Activated CD4-positive, alpha-beta T cell treated with anti-CD3 and anti-CD28 coated beads, Interleukin-2, amount 10 ng/mL, durations not matched to agents 7 days and 5 days (primary cell): Measurements from ENCODE around the gene AAMP. TPM values are rescaled to one million over a fixed set of nuclear protein-coding genes. Genes with fewer than 3 reads are reported as not detected.

Experiments
- CTCF ChIA-PET: fragments of 350-600 bp; sonication (Branson Sonifier 250); formaldehyde crosslinking; loops from one replicate; lab custom pipeline; 2021; ENCODE audit warnings: antibody characterized with exemption; lab: Charles Lee
- POLR2A ChIA-PET: fragments of 350-600 bp; sonication (Branson Sonifier 250); formaldehyde crosslinking; loops from one replicate; lab custom pipeline; 2021; ENCODE audit warnings: antibody characterized with exemption; lab: Charles Lee
- DNase-seq: peaks from one replicate; pipeline ENCODE4 v3.0.0-alpha.2; 2020
- H3K27ac Mint-ChIP-seq: one replicate; pipeline ENCODE4 v1.8.0; 2021; ENCODE audit warnings: mild to moderate bottlenecking, moderate library complexity, mixed read lengths
- H3K27me3 Mint-ChIP-seq: one replicate; pipeline ENCODE4 v1.8.0; 2021; ENCODE audit warnings: mixed read lengths
- H3K36me3 Mint-ChIP-seq: one replicate; pipeline ENCODE4 v1.8.0; 2021; ENCODE audit warnings: low read depth, mixed read lengths
- H3K4me1 Mint-ChIP-seq: one replicate; pipeline ENCODE4 v1.8.0; 2021; ENCODE audit warnings: mixed read lengths
- H3K4me3 Mint-ChIP-seq: one replicate; pipeline ENCODE4 v1.8.0; 2021; ENCODE audit warnings: mild to moderate bottlenecking, moderate library complexity, mixed read lengths
- H3K9me3 Mint-ChIP-seq: one replicate; pipeline ENCODE4 v1.8.0; 2021; ENCODE audit warnings: mixed read lengths
- total RNA-seq, 2 experiments: library from RNA; stranded (reverse); gene quantifications; one replicate each; pipeline ENCODE4 v1.2.3, GENCODE V29; 2021

The AAMP gene
- total RNA-seq, 2 experiments from 2014 or later: 42.3 to 51.1 TPM

DNA sequence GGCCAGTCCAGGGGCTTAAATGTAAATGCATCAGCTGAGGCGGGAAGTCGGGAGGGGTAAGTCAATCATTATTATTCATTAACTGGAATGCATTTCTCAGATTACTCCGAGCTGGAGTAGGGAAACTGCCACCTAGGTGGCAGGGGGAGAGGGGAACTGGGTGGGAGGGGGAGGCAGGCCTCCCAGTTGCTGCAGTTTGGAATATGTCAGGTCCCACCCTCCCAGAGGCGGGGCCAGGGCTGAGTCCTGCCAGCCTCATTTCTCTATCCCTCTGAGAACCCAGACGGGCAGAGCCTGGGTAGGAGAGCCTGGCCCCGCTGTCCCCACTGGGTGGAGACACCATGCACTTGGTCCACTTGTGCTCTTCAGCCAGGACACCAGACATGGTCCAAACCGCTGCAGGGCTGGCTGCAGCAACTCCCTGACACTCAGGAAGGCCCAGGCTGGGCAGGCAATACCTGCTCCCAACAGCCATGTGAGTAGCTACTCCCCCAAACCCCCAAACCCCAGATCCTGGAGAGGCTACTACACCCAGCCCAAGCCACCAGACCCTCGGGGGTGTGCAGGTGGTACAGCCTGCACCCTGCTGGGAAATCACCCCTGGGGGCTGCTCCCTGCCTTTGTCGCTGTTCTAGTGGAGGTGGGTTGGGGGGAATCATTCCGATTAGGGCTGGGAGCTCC lies 9.1 kb downstream of the AAMP start, which contains the start of gene GPBAR1:
GPBAR1 (plus strand) TSS at position 274 of the 681 bp plus-strand sequence. CDS start 1,710 bp downstream, outside the sequence.
- no peak for DNase-seq
- Mint-ChIP-seq H3K27me3 (no peaks in the 10 kb centered on the region), H3K9me3 (no peaks in the 10 kb centered on the region), H3K27ac (peak within 1 kb of the TSS; percentile 3), H3K36me3 (peaks cover 9% of the 10 kb centered on the region), H3K4me1 (peaks cover 35% of the 10 kb centered on the region), H3K4me3 (no peak within 1 kb of the TSS)
- ChIA-PET POLR2A (no interaction called here), CTCF (interaction anchor here (1.3 to 4.7 kb wide), 2 partner anchors 11 to 15 kb away, joined by 4 to 30 read pairs; partner anchors contain the start of genes AAMP and PNKD)

GRCh38 chr2:218260166-218260565 lies 9.8 kb downstream of the AAMP start:
- H3K4me1 Mint-ChIP-seq: peaks cover 32% of the 10 kb centered on the region
- H3K27me3 Mint-ChIP-seq: no peaks in the 10 kb centered on the region
- DNase-seq: no peak
- H3K27ac Mint-ChIP-seq: peak overlapping the region; percentile 3
- H3K36me3 Mint-ChIP-seq: peaks cover 16% of the 10 kb centered on the region
- H3K4me3 Mint-ChIP-seq: no peak overlapping the region
- ChIA-PET CTCF (interaction anchor here (0.6 to 4.7 kb wide), 5 partner anchors 12 to 35 kb away, joined by 3 to 30 read pairs (median 4); partner anchors contain the start of genes AAMP and PNKD), POLR2A (no interaction called here)
- no peaks in the 10 kb centered on the region for H3K9me3 Mint-ChIP-seq

DNA sequence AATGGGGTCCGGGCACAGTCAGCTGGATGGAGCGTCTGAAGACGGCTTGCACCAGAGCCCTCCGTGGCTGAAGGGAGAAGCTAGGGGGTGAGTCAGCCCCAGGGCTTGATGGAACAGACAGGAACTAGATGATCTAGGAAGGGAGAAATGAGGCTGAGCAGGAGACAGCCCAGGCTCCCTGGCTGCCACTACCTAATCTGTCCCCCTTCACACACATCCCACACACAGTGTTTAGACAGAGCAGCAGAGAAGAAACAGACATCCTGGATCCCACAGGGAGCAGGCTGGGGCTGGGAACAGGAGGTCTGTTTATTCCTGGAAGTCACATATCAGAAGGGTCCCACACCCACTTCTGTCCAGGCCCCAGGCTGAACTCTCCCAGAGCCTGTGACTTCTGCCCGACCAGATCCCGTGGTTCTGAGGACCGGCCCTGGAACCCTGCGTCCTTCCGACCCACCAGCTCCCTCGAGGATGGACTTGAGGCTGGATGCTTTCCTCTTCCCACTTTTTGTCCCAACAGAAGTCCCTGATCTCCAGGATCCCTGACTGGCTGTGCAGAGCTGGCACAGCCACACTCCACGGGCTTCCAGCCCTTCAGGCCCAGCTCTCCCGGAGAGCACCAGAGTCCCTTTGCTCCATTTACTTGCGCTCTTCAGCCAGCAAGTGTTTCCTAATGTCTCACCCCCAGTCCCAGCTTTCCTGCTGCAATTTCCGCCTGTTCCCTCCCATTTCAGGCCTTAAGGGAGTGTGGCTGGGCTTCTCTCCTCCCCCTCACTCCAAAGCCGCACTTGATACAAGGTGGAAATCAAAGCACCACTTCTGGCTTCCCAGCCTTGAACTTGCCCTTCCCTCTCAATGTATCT lies 10.6 kb downstream of the AAMP start:
- no peaks in the 10 kb centered on the region for H3K27me3 Mint-ChIP-seq
- H3K4me1 Mint-ChIP-seq: peaks cover 29% of the 10 kb centered on the region
- ChIA-PET POLR2A (no interaction called here), CTCF (interaction anchor here (0.6 to 4.7 kb wide), 10 partner anchors 13 to 204 kb away, joined by 3 to 30 read pairs (median 4); partner anchors contain the start of genes AAMP and PNKD)
- no peak overlapping the region for H3K4me3 Mint-ChIP-seq
- H3K27ac Mint-ChIP-seq: peak overlapping the region; percentile 46
- H3K9me3 Mint-ChIP-seq: no peaks in the 10 kb centered on the region
- peaks cover 24% of the 10 kb centered on the region for H3K36me3 Mint-ChIP-seq
- no peak for DNase-seq

GRCh38 chr2:218257390-218257981 lies 12.5 kb downstream of the AAMP start:
- POLR2A ChIA-PET: interaction anchor here (0.6 kb wide), 1 partner anchor 103 kb away, joined by 4 read pairs; no protein-coding TSS in a partner anchor
- no peak overlapping the region for H3K4me3 Mint-ChIP-seq
- CTCF ChIA-PET: interaction anchor here (0.6 to 2.9 kb wide), 17 partner anchors 8 to 382 kb away, joined by 3 to 14 read pairs (median 5); partner anchors contain the start of genes AAMP, ARPC2 and PNKD
- H3K27me3 Mint-ChIP-seq: no peaks in the 10 kb centered on the region
- peak; percentile 67 for DNase-seq
- no peaks in the 10 kb centered on the region for H3K9me3 Mint-ChIP-seq
- H3K27ac Mint-ChIP-seq: peak overlapping the region; percentile 80
- H3K36me3 Mint-ChIP-seq: peaks cover 33% of the 10 kb centered on the region
- peaks cover 21% of the 10 kb centered on the region for H3K4me1 Mint-ChIP-seq

GRCh38 chr2:218256612-218257350 lies 13.2 kb downstream of the AAMP start:
- peaks cover 40% of the 10 kb centered on the region for H3K36me3 Mint-ChIP-seq
- H3K27me3 Mint-ChIP-seq: no peaks in the 10 kb centered on the region

GRCh38 chr2:218255446-218255845 lies 14.5 kb downstream of the AAMP start:
- H3K4me1 Mint-ChIP-seq: peaks cover 21% of the 10 kb centered on the region
- H3K27ac Mint-ChIP-seq: no peak overlapping the region
- H3K9me3 Mint-ChIP-seq: no peaks in the 10 kb centered on the region
- peaks cover 51% of the 10 kb centered on the region for H3K36me3 Mint-ChIP-seq
- DNase-seq: no peak
- CTCF ChIA-PET: interaction anchor here (1.2 to 2.9 kb wide), 5 partner anchors 13 to 24 kb away, joined by 3 to 12 read pairs (median 4); partner anchors contain the start of genes AAMP and PNKD
- H3K4me3 Mint-ChIP-seq: no peak overlapping the region
- POLR2A ChIA-PET: no interaction called here
- H3K27me3 Mint-ChIP-seq: no peaks in the 10 kb centered on the region

More at GRCh38 chr2:218256612-218257350, 13.2 kb downstream of the AAMP start:
- H3K9me3 Mint-ChIP-seq: no peaks in the 10 kb centered on the region
- peaks cover 21% of the 10 kb centered on the region for H3K4me1 Mint-ChIP-seq
- no peak for DNase-seq
- H3K27ac Mint-ChIP-seq: peak overlapping the region; percentile 36
- no peak overlapping the region for H3K4me3 Mint-ChIP-seq
- ChIA-PET POLR2A (interaction anchor here (0.6 kb wide), 1 partner anchor 104 kb away, joined by 4 read pairs; no protein-coding TSS in a partner anchor), CTCF (interaction anchor here (0.6 to 2.9 kb wide), 18 partner anchors 9 to 184 kb away, joined by 3 to 14 read pairs (median 4); partner anchors contain the start of genes AAMP, ARPC2 and PNKD)

GRCh38 chr2:218253232-218253625 lies 16.7 kb downstream of the AAMP start:
- Mint-ChIP-seq H3K4me3 (no peak overlapping the region), H3K9me3 (no peaks in the 10 kb centered on the region), H3K27me3 (no peaks in the 10 kb centered on the region), H3K4me1 (peaks cover 17% of the 10 kb centered on the region), H3K36me3 (peaks cover 70% of the 10 kb centered on the region), H3K27ac (peak overlapping the region; percentile 57)
- no peak for DNase-seq
- CTCF ChIA-PET: interaction anchor here (1.0 to 1.6 kb wide), 7 partner anchors 8 to 457 kb away, joined by 3 to 4 read pairs (median 3); partner anchors contain the start of gene TTLL4
- POLR2A ChIA-PET: interaction anchor here (1.5 kb wide), 1 partner anchor 33 kb away, joined by 3 read pairs; no protein-coding TSS in a partner anchor

DNA sequence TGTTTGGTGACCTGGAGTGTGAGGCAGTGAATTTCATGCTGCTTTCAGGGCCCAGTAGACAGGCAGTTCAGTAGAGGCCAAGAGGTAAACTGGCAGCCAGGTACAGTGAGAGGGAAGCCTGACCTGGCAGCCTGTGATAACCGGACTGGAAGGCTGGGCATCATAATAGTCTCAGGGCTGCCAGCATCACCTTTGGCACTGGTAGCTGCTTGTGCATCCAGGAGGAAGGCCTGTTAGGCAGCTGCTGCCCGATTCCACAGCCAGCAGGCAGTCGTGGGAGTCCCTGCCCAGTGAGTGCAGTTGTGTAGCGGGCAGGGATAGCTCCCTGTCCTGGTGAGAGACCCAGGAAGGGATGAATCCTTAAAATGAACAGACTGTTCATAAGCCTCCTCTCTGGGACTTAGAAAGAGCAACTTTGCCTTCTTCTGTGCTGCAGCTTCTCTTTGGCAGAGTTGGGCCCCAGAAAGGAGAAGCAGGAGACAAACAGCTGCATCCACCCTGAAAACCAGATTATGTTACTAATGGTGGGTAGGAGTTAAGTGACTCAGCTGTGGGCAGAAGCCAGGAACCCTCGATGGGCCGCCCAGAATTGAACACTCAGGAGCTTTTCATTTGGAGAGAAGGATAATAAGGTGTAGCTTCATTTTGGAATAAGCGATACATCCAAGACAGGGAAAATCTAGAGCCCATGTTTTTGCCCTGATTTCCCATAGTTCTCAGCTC lies 17.3 kb downstream of the AAMP start:
- Mint-ChIP-seq H3K27ac (peak overlapping the region; percentile 57), H3K4me3 (no peak overlapping the region), H3K9me3 (no peaks in the 10 kb centered on the region), H3K36me3 (peaks cover 74% of the 10 kb centered on the region), H3K27me3 (no peaks in the 10 kb centered on the region), H3K4me1 (peaks cover 19% of the 10 kb centered on the region)
- POLR2A ChIA-PET: interaction anchor here (1.5 kb wide), 1 partner anchor 33 kb away, joined by 3 read pairs; no protein-coding TSS in a partner anchor
- CTCF ChIA-PET: interaction anchor here (1.0 to 1.7 kb wide), 8 partner anchors 8 to 458 kb away, joined by 3 to 6 read pairs (median 3); partner anchors contain the start of gene TTLL4
- no peak for DNase-seq

DNA sequence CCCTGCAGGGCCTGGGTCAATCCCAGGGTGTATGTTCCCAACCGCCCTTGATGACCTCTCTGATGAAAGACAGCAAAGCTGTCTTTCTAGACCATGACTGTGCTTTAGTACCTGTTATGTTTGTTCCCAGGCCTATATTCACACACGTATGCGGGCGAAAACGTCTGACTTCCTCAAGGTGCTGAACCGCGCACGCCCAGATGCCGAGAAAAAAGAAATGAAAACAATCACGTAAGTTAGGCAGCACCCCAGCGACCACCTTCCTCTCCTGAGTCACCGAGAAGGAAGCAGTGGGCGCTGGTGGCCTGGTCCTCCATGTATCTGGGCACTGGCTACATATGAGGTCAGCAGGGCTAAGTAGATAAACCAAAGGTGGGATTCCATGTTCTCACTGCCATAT lies 20.2 kb downstream of the AAMP start:
- H3K27ac Mint-ChIP-seq: no peak overlapping the region

DNA sequence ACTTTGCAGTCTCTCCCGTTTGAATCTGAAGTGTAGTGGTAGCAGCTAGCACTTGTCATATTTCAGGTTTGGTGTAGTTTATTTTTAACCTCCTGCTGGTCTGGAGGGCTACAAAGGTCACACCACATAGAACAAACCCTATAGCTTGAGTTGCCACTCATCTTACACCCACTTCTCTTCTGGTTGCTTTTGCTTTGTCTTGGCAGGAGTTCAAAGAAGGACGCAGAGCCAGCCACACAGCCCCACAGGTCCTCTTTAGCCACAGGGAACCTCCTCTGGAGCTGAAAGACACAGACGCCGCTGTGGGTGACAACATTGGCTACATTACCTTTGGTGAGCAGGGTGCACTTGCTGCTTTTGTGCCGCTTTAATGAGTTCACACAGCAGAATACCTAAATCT lies 24.7 kb downstream of the AAMP start:
- Mint-ChIP-seq H3K4me1 (peaks cover 16% of the 10 kb centered on the region), H3K27ac (no peak overlapping the region), H3K27me3 (no peaks in the 10 kb centered on the region), H3K9me3 (no peaks in the 10 kb centered on the region), H3K36me3 (peaks cover 89% of the 10 kb centered on the region), H3K4me3 (no peak overlapping the region)
- ChIA-PET CTCF (interaction anchor here (0.5 to 3.1 kb wide), 6 partner anchors 8 to 381 kb away, joined by 3 to 13 read pairs (median 4); no protein-coding TSS in a partner anchor), POLR2A (no interaction called here)
- no peak for DNase-seq

More for the DNA sequence above, 20.2 kb downstream of the AAMP start:
- CTCF ChIA-PET: no interaction called here
- H3K27me3 Mint-ChIP-seq: no peaks in the 10 kb centered on the region
- POLR2A ChIA-PET: no interaction called here
- DNase-seq: no peak
- peaks cover 7% of the 10 kb centered on the region for H3K4me1 Mint-ChIP-seq
- no peaks in the 10 kb centered on the region for H3K9me3 Mint-ChIP-seq
- H3K36me3 Mint-ChIP-seq: peaks cover 87% of the 10 kb centered on the region
- no peak overlapping the region for H3K4me3 Mint-ChIP-seq

- ChIA-PET POLR2A (no interaction called here), CTCF (interaction anchor here (1.1 to 3.1 kb wide), 7 partner anchors 9 to 26 kb away, joined by 3 to 13 read pairs (median 5); partner anchors contain the start of genes AAMP and PNKD)
- Mint-ChIP-seq H3K4me1 (peaks cover 13% of the 10 kb centered on the region), H3K27me3 (no peaks in the 10 kb centered on the region), H3K4me3 (no peak overlapping the region), H3K36me3 (peaks cover 89% of the 10 kb centered on the region), H3K9me3 (no peaks in the 10 kb centered on the region), H3K27ac (no peak overlapping the region)
- no peak for DNase-seq
These were observed 25.3 kb downstream of the AAMP start for GRCh38 chr2:218244665-218245064.
